Measurements from ENCODE around the gene ACBD4. TPM values are rescaled to one million over a fixed set of nuclear protein-coding genes. Genes with fewer than 3 reads are reported as not detected.
A peak's percentile ranks its signal among the peaks of the same experiment; 100 is the strongest.

Gene ACBD4
- total and polyA plus RNA-seq, 2 of the 13 experiments (the other 11 are each of a cell fraction or from before 2014, with no cell fraction given) = 16.1 to 26.9 TPM

DNA sequence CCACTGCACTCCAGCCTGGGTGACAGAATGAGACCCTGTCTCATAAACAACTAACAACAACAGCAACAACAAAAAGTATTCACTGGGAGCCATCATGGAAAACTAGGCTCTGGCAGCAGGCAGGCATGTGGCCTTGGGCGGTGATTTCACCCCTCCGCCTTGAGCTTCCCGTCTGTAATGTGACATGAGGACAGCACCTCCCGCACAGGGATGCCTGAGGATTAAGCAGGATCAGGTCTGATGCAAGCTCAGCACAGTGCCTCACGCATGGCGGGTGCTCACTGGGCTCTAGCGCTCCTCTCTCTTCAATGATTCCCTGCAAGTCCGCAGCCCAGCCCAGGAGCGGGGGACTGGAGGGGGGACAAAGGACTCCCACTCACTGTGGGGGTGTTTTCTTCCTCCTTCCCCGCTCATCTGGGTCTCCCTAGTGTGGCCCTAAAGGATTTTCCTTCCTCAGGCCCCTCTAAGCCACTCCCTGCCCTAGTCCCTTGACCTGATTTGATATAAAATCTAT, 6.0 kb upstream of the ACBD4 start (continued):
- TF ChIP-seq ERF (CRISPR knock-in tag; IDR thresholded peaks at IDR 0.05) (peak; percentile 30; the same call in 1 of the 2 replicates), ZNF674 (CRISPR knock-in tag; IDR thresholded peaks at IDR 0.05; ENCODE audit: low read depth) (no peak), ZSCAN25 (CRISPR knock-in tag; IDR thresholded peaks at IDR 0.05) (peak; percentile 62; the same call in 1 of the 2 replicates), SATB2 (CRISPR knock-in tag; IDR thresholded peaks at IDR 0.05) (no peak), MED13 (CRISPR knock-in tag; IDR thresholded peaks at IDR 0.05) (no peak), NBN (conservative IDR thresholded peaks at IDR 0.05) (no peak), ZNF619 (CRISPR knock-in tag; IDR thresholded peaks at IDR 0.05) (no peak), ZMYM4 (CRISPR knock-in tag; IDR thresholded peaks at IDR 0.05) (no peak), GABPB1 (CRISPR knock-in tag; IDR thresholded peaks at IDR 0.05) (peak; percentile 49), ZNF629 (CRISPR knock-in tag; conservative IDR thresholded peaks at IDR 0.05) (no peak)
- TF ChIP-seq, protein P1, sequence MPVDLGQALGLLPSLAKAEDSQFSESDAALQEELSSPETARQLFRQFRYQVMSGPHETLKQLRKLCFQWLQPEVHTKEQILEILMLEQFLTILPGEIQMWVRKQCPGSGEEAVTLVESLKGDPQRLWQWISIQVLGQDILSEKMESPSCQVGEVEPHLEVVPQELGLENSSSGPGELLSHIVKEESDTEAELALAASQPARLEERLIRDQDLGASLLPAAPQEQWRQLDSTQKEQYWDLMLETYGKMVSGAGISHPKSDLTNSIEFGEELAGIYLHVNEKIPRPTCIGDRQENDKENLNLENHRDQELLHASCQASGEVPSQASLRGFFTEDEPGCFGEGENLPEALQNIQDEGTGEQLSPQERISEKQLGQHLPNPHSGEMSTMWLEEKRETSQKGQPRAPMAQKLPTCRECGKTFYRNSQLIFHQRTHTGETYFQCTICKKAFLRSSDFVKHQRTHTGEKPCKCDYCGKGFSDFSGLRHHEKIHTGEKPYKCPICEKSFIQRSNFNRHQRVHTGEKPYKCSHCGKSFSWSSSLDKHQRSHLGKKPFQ (CRISPR knock-in tag; IDR thresholded peaks at IDR 0.05; ENCODE audit: insufficient replicate concordance) = no peak
- TF ChIP-seq, protein P2, sequence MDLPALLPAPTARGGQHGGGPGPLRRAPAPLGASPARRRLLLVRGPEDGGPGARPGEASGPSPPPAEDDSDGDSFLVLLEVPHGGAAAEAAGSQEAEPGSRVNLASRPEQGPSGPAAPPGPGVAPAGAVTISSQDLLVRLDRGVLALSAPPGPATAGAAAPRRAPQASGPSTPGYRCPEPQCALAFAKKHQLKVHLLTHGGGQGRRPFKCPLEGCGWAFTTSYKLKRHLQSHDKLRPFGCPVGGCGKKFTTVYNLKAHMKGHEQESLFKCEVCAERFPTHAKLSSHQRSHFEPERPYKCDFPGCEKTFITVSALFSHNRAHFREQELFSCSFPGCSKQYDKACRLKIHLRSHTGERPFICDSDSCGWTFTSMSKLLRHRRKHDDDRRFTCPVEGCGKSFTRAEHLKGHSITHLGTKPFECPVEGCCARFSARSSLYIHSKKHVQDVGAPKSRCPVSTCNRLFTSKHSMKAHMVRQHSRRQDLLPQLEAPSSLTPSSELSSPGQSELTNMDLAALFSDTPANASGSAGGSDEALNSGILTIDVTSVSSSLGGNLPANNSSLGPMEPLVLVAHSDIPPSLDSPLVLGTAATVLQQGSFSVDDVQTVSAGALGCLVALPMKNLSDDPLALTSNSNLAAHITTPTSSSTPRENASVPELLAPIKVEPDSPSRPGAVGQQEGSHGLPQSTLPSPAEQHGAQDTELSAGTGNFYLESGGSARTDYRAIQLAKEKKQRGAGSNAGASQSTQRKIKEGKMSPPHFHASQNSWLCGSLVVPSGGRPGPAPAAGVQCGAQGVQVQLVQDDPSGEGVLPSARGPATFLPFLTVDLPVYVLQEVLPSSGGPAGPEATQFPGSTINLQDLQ (CRISPR knock-in tag; IDR thresholded peaks at IDR 0.05) = no peak
- TF ChIP-seq, protein P3, sequence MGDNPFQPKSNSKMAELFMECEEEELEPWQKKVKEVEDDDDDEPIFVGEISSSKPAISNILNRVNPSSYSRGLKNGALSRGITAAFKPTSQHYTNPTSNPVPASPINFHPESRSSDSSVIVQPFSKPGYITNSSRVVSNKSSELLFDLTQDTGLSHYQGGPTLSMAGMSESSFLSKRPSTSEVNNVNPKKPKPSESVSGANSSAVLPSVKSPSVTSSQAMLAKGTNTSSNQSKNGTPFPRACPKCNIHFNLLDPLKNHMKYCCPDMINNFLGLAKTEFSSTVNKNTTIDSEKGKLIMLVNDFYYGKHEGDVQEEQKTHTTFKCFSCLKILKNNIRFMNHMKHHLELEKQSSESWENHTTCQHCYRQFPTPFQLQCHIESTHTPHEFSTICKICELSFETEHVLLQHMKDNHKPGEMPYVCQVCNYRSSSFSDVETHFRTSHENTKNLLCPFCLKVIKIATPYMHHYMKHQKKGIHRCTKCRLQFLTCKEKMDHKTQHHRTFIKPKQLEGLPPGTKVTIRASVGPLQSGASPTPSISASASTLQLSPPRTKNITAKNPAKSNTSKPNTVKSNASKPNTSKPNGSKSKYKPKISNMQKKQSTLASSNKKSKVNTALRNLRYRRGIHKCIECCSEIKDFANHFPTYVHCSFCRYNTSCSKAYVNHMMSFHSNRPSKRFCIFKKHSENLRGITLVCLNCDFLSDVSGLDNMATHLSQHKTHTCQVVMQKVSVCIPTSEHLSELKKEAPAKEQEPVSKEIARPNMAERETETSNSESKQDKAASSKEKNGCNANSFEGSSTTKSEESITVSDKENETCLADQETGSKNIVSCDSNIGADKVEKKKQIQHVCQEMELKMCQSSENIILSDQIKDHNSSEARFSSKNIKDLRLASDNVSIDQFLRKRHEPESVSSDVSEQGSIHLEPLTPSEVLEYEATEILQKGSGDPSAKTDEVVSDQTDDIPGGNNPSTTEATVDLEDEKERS (CRISPR knock-in tag; IDR thresholded peaks at IDR 0.05) = peak; percentile 64; the same call in 1 of the 2 replicates
- TF ChIP-seq, protein P4, sequence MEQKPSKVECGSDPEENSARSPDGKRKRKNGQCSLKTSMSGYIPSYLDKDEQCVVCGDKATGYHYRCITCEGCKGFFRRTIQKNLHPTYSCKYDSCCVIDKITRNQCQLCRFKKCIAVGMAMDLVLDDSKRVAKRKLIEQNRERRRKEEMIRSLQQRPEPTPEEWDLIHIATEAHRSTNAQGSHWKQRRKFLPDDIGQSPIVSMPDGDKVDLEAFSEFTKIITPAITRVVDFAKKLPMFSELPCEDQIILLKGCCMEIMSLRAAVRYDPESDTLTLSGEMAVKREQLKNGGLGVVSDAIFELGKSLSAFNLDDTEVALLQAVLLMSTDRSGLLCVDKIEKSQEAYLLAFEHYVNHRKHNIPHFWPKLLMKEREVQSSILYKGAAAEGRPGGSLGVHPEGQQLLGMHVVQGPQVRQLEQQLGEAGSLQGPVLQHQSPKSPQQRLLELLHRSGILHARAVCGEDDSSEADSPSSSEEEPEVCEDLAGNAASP (CRISPR knock-in tag; IDR thresholded peaks at IDR 0.05; ENCODE audit: borderline replicate concordance) = peak; percentile 95
